ENCODE data around the gene BACH2. TPM values are rescaled to one million over a fixed set of nuclear protein-coding genes. Genes with fewer than 3 reads are reported as not detected.

The BACH2 gene
- total RNA-seq, 1 experiment from 2014 or later = 3.3 TPM

DNA sequence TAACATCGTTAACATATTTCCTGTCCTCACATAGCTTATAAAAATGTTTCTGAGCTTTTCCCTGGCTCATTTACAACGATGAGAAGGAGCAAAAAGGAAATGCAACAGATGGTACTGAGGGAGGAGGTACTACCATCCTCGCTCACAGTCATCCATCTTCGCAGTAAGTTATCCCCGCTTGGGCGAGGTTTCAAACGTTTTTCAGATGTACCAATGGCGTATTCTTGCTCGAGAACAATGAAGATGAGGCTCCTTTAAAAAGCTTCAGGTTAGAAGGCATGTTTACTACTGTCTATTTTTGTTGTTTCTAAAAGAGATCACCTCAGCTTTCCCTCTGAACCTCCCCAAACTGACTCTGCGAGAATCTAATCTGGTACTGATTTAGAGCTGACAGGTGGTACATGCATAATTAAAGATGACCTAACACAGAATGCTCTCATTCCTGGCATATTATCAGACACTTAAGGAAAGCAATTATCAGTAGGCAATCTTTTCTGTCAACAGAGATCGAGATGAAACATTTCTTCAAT, 223.6 kb downstream of the BACH2 start:
- H3K4me1 ChIP-seq (ENCODE audit: control insufficient read depth in 1 of 2, insufficient read depth in 2 of 2, low read length in 2 of 2) = peaks cover 9 to 12% of the 10 kb centered on the region in 2 experiments
- ATAC-seq (no peak), DNase-seq (ENCODE audit: low read depth, low spot score) (no peak)
- no peak for TF ChIP-seq SIN3A (IDR thresholded peaks at IDR 0.05; ENCODE audit: low read depth)
- TF ChIP-seq ZFX (IDR thresholded peaks at IDR 0.05) = no peak
- no peak for TF ChIP-seq CEBPB (IDR thresholded peaks at IDR 0.05; ENCODE audit: low read depth)
- no peak for TF ChIP-seq POLR2A (IDR thresholded peaks at IDR 0.05; ENCODE audit: borderline replicate concordance, extremely low read depth, insufficient read depth, insufficient read length)
- no peak for TF ChIP-seq FOSL1 (IDR thresholded peaks at IDR 0.05; ENCODE audit: low read depth)
- TF ChIP-seq SP1 (IDR thresholded peaks at IDR 0.05; ENCODE audit: low read depth) = no peak
- no peak for TF ChIP-seq CBX3 (IDR thresholded peaks at IDR 0.05; ENCODE audit: low read depth)
- TF ChIP-seq EZH2phosphoT487 (IDR thresholded peaks at IDR 0.05; ENCODE audit: borderline replicate concordance) = no peak
- no peak for TF ChIP-seq YY1 (IDR thresholded peaks at IDR 0.05; ENCODE audit: extremely low read depth, insufficient replicate concordance, low read depth, low read length)
- TF ChIP-seq ELF1 (IDR thresholded peaks at IDR 0.05; ENCODE audit: borderline replicate concordance, low read depth) = no peak
- TF ChIP-seq JUND (IDR thresholded peaks at IDR 0.05) = no peak
- TF ChIP-seq POLR2AphosphoS5 (IDR thresholded peaks at IDR 0.05; ENCODE audit: low read depth, low read length) = no peak
- TF ChIP-seq, protein P1, sequence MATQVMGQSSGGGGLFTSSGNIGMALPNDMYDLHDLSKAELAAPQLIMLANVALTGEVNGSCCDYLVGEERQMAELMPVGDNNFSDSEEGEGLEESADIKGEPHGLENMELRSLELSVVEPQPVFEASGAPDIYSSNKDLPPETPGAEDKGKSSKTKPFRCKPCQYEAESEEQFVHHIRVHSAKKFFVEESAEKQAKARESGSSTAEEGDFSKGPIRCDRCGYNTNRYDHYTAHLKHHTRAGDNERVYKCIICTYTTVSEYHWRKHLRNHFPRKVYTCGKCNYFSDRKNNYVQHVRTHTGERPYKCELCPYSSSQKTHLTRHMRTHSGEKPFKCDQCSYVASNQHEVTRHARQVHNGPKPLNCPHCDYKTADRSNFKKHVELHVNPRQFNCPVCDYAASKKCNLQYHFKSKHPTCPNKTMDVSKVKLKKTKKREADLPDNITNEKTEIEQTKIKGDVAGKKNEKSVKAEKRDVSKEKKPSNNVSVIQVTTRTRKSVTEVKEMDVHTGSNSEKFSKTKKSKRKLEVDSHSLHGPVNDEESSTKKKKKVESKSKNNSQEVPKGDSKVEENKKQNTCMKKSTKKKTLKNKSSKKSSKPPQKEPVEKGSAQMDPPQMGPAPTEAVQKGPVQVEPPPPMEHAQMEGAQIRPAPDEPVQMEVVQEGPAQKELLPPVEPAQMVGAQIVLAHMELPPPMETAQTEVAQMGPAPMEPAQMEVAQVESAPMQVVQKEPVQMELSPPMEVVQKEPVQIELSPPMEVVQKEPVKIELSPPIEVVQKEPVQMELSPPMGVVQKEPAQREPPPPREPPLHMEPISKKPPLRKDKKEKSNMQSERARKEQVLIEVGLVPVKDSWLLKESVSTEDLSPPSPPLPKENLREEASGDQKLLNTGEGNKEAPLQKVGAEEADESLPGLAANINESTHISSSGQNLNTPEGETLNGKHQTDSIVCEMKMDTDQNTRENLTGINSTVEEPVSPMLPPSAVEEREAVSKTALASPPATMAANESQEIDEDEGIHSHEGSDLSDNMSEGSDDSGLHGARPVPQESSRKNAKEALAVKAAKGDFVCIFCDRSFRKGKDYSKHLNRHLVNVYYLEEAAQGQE (IDR thresholded peaks at IDR 0.05; ENCODE audit: low read depth) = no peak
- TF ChIP-seq, protein P2, sequence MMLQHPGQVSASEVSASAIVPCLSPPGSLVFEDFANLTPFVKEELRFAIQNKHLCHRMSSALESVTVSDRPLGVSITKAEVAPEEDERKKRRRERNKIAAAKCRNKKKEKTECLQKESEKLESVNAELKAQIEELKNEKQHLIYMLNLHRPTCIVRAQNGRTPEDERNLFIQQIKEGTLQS (IDR thresholded peaks at IDR 0.05) = no peak
- no peak for TF ChIP-seq TCF7L2 (IDR thresholded peaks at IDR 0.05; ENCODE audit: borderline replicate concordance, extremely low read depth, insufficient read depth, insufficient read length)
- TF ChIP-seq EZH2 (IDR thresholded peaks at IDR 0.05) = no peak
- RAD21 ChIA-PET (ENCODE audit: low non-redundant PET in 1 of 2, low total read pairs in 2 of 2, uncharacterized antibody in 2 of 2, unreplicated experiment in 2 of 2) = no interaction called here
- intact Hi-C loops (cut with micrococcal nuclease) = no loop called here
- POLR2A ChIA-PET = no interaction called here
- no TSS peak for BruUV-seq (replicated peaks)
- H3K4me3 ChIP-seq (replicated peaks in 1 of 2; ENCODE audit: low read depth in 1 of 2, low read length in 2 of 2) = no peak overlapping the region
- no peaks in the 10 kb centered on the region for H4K20me1 ChIP-seq (ENCODE audit: insufficient read depth)
- H3K27me3 ChIP-seq (ENCODE audit: insufficient read depth, low read length) = no peaks in the 10 kb centered on the region
- no peak overlapping the region for H2AFZ ChIP-seq (ENCODE audit: low read depth, low read length, poor library complexity, severe bottlenecking)
- CTCF ChIA-PET = no interaction called here
- no peak overlapping the region for H3K27ac ChIP-seq (ENCODE audit: low read depth, low read length)
- H3K4me2 ChIP-seq (ENCODE audit: low read length) = no peak overlapping the region
- no peak overlapping the region for H3K9ac ChIP-seq (ENCODE audit: low read length)
- no peaks in the 10 kb centered on the region for H3K9me3 ChIP-seq (ENCODE audit: control insufficient read depth in 1 of 2, insufficient read depth in 1 of 2, low read depth in 1 of 2, low read length in 2 of 2)
- H3K9me2 ChIP-seq (ENCODE audit: insufficient read depth) = no peaks in the 10 kb centered on the region
- no peaks in the 10 kb centered on the region for H3K79me2 ChIP-seq (ENCODE audit: insufficient read depth, low read length)
- H3K36me3 ChIP-seq (ENCODE audit: control insufficient read depth in 1 of 2, insufficient read depth in 2 of 2, low read length in 2 of 2) = no peaks in the 10 kb centered on the region

Data from HCT116 (cell line).